SK-N-MC (cell line): ENCODE measurements around the gene EPB41L4A.

Experiments
- EZH2 ChIP-seq: fragments of 200-600 bp; sonication (generic); IDR thresholded peaks from one replicate; pipeline ENCODE4 v1.6.1; 2017; ENCODE audit warnings: antibody characterized with exemption
- FOXP2 ChIP-seq: optimal IDR thresholded peaks from 2 replicates; pipeline ENCODE3; 2011; ENCODE audit warnings: mild to moderate bottlenecking, moderate library complexity; ENCODE audit not compliant: insufficient read depth; ENCODE audit errors: extremely low read length, control extremely low read depth
- POLR2AphosphoS5 ChIP-seq: IDR thresholded peaks from 2 replicates; pipeline ENCODE4 v1.6.1; 2012; ENCODE audit warnings: mild to moderate bottlenecking, low read depth, low read length, borderline replicate concordance

DNA sequence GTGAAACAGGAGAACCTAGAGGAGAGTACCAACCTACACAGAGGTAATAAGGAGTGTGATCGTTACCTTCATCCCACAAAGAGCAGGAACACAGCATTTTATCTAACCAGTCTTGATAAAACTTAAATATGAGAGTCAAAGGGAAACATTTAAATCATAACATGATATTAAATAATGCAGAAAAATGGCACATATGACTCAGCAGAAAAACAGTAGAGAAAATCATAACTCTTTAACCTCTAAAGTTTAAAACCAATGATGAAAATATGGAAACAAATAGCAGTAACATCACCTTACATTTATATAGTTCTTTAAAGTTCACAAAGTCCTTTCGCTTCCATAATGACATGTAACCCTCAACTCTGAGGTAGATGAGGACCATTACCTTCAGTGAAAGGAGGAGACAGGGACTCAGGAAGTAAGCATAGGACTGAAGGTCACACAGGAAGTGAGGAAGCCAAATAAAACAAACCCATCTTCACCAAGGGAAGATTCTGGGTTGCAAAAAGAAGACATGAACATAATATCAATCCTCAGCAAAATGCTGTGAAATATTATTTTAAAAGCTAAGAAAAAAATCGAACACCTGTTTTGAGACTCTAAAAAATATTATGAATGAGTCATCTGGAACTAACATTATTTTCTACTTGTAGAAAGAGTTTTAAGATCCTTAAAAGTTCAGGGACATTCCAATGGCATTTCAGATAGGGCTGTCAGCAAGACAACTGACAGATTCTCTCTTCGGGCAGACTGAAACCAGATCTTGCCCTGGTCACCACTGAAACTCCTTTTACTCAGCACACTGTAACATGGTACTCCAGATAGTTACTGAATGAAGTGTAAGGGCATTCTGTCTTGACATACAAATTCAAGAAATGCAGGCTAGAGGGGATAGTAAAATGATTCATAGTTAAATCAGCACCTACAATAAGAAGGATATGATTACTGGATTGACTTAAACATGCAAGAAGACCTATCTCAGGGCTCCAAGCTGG lies 148.5 kb downstream of the EPB41L4A start:
- TF ChIP-seq POLR2AphosphoS5 (no peak), EZH2 (no peak), FOXP2 (no peak)
